ENCODE measurements around the gene RALGPS2.

The RALGPS2 gene

DNA sequence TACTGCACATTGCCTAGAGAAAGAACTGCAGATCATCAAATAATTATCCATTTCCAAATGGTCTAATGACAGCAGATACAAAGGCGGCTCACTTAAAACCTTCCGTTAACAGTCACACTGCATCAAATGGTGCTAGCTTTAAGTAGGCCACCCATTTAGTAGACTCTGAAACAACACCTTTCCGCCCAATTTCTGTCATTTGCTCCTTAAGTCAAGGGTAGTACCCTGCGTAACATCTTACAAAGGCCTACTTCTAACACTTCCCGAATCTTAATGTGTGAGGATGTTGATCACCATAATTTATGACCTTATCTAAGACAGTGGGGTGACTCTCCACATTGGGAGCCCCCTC is 692 bp upstream of the RALGPS2 start:
- ATAC-seq, result no peak
- TF ChIP-seq ZFP3 (CRISPR knock-in tag; IDR thresholded peaks at IDR 0.05) (no peak), ARNTL (CRISPR knock-in tag; IDR thresholded peaks at IDR 0.05; ENCODE audit: borderline replicate concordance, low read depth) (no peak), ZC3H10 (CRISPR knock-in tag; IDR thresholded peaks at IDR 0.05) (no peak), OSR1 (CRISPR knock-in tag; IDR thresholded peaks at IDR 0.05) (no peak), ZFP30 (CRISPR knock-in tag; IDR thresholded peaks at IDR 0.05) (no peak), ISL1 (CRISPR knock-in tag; IDR thresholded peaks at IDR 0.05) (no peak), GLIS3 (CRISPR knock-in tag; IDR thresholded peaks at IDR 0.05) (no peak), ZNF8 (CRISPR knock-in tag; IDR thresholded peaks at IDR 0.05) (no peak), TOX (CRISPR knock-in tag; IDR thresholded peaks at IDR 0.05; ENCODE audit: borderline replicate concordance) (no peak), RARB (CRISPR knock-in tag; IDR thresholded peaks at IDR 0.05) (no peak), ZNF565 (CRISPR knock-in tag; conservative IDR thresholded peaks at IDR 0.05; ENCODE audit: low read depth) (no peak)
- TF ChIP-seq, protein P1, sequence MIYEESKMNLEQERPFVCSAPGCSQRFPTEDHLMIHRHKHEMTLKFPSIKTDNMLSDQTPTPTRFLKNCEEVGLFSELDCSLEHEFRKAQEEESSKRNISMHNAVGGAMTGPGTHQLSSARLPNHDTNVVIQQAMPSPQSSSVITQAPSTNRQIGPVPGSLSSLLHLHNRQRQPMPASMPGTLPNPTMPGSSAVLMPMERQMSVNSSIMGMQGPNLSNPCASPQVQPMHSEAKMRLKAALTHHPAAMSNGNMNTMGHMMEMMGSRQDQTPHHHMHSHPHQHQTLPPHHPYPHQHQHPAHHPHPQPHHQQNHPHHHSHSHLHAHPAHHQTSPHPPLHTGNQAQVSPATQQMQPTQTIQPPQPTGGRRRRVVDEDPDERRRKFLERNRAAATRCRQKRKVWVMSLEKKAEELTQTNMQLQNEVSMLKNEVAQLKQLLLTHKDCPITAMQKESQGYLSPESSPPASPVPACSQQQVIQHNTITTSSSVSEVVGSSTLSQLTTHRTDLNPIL (CRISPR knock-in tag; IDR thresholded peaks at IDR 0.05; ENCODE audit: low read depth), result no peak
- TF ChIP-seq, protein P2, sequence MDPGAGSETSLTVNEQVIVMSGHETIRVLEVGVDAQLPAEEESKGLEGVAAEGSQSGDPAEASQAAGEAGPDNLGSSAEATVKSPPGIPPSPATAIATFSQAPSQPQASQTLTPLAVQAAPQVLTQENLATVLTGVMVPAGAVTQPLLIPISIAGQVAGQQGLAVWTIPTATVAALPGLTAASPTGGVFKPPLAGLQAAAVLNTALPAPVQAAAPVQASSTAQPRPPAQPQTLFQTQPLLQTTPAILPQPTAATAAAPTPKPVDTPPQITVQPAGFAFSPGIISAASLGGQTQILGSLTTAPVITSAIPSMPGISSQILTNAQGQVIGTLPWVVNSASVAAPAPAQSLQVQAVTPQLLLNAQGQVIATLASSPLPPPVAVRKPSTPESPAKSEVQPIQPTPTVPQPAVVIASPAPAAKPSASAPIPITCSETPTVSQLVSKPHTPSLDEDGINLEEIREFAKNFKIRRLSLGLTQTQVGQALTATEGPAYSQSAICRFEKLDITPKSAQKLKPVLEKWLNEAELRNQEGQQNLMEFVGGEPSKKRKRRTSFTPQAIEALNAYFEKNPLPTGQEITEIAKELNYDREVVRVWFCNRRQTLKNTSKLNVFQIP (CRISPR knock-in tag; IDR thresholded peaks at IDR 0.05; ENCODE audit: borderline replicate concordance, low read depth), result no peak
- TF ChIP-seq, protein P3, sequence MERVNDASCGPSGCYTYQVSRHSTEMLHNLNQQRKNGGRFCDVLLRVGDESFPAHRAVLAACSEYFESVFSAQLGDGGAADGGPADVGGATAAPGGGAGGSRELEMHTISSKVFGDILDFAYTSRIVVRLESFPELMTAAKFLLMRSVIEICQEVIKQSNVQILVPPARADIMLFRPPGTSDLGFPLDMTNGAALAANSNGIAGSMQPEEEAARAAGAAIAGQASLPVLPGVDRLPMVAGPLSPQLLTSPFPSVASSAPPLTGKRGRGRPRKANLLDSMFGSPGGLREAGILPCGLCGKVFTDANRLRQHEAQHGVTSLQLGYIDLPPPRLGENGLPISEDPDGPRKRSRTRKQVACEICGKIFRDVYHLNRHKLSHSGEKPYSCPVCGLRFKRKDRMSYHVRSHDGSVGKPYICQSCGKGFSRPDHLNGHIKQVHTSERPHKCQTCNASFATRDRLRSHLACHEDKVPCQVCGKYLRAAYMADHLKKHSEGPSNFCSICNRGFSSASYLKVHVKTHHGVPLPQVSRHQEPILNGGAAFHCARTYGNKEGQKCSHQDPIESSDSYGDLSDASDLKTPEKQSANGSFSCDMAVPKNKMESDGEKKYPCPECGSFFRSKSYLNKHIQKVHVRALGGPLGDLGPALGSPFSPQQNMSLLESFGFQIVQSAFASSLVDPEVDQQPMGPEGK (CRISPR knock-in tag; IDR thresholded peaks at IDR 0.05; ENCODE audit: borderline replicate concordance), result no peak

DNA sequence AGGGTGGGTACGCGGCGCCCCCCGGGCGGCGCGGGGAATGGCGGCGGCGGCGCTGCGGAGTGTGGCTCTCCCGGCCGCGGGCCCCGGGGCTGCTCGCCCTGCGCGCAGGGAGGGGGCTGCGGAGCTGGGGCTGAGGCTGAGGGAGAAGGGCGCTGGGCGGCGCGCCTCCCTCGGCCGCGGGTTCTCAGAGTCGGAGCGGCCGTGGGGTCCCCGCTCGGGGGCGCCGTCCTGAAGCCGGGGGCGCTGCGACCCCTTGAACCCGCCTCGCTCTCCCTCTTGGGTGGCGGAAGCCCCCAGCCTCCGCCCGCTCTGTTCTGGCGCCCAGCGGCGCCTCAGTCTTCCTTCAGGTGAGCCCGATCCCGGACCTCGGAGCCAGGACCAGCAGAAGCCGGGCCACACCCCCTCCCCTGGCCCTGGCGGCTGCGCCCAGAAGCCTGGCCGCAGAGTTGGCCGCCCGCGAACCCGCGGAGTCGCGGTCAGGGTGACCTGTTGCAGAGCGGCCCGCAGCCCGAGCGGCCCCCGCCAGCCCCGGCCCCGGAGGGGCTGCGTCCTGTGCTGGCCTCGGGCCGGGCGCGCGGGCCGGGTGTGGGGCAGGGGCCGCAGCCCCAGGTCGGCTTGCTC is 532 bp downstream of the RALGPS2 start:
- peak; percentile 67 for ATAC-seq
- TF ChIP-seq, protein P3 (CRISPR knock-in tag; IDR thresholded peaks at IDR 0.05; ENCODE audit: borderline replicate concordance), result no peak
- TF ChIP-seq CSDC2 (CRISPR knock-in tag; IDR thresholded peaks at IDR 0.05), result no peak
- no peak for TF ChIP-seq PPARA (CRISPR knock-in tag; IDR thresholded peaks at IDR 0.05; ENCODE audit: borderline replicate concordance)
- no peak for TF ChIP-seq TCF4 (CRISPR knock-in tag; IDR thresholded peaks at IDR 0.05; ENCODE audit: borderline replicate concordance)
- no peak for TF ChIP-seq SNAI2 (CRISPR knock-in tag; IDR thresholded peaks at IDR 0.05)
- TF ChIP-seq, protein P1 (CRISPR knock-in tag; IDR thresholded peaks at IDR 0.05; ENCODE audit: low read depth), result no peak
- TF ChIP-seq ARNTL (CRISPR knock-in tag; IDR thresholded peaks at IDR 0.05; ENCODE audit: borderline replicate concordance, low read depth), result no peak
- TF ChIP-seq BACH2 (CRISPR knock-in tag; IDR thresholded peaks at IDR 0.05; ENCODE audit: borderline replicate concordance), result no peak
- TF ChIP-seq ZC3H10 (CRISPR knock-in tag; IDR thresholded peaks at IDR 0.05), result no peak
- TF ChIP-seq RARB (CRISPR knock-in tag; IDR thresholded peaks at IDR 0.05), result no peak
- TF ChIP-seq, protein P4, sequence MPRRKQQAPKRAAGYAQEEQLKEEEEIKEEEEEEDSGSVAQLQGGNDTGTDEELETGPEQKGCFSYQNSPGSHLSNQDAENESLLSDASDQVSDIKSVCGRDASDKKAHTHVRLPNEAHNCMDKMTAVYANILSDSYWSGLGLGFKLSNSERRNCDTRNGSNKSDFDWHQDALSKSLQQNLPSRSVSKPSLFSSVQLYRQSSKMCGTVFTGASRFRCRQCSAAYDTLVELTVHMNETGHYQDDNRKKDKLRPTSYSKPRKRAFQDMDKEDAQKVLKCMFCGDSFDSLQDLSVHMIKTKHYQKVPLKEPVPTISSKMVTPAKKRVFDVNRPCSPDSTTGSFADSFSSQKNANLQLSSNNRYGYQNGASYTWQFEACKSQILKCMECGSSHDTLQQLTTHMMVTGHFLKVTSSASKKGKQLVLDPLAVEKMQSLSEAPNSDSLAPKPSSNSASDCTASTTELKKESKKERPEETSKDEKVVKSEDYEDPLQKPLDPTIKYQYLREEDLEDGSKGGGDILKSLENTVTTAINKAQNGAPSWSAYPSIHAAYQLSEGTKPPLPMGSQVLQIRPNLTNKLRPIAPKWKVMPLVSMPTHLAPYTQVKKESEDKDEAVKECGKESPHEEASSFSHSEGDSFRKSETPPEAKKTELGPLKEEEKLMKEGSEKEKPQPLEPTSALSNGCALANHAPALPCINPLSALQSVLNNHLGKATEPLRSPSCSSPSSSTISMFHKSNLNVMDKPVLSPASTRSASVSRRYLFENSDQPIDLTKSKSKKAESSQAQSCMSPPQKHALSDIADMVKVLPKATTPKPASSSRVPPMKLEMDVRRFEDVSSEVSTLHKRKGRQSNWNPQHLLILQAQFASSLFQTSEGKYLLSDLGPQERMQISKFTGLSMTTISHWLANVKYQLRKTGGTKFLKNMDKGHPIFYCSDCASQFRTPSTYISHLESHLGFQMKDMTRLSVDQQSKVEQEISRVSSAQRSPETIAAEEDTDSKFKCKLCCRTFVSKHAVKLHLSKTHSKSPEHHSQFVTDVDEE (CRISPR knock-in tag; IDR thresholded peaks at IDR 0.05), result no peak
- no peak for TF ChIP-seq GLIS3 (CRISPR knock-in tag; IDR thresholded peaks at IDR 0.05)
- no peak for TF ChIP-seq ZNF70 (CRISPR knock-in tag; IDR thresholded peaks at IDR 0.05)
- TF ChIP-seq ESRRG (CRISPR knock-in tag; IDR thresholded peaks at IDR 0.05), result no peak
- TF ChIP-seq ZFP3 (CRISPR knock-in tag; IDR thresholded peaks at IDR 0.05), result no peak
- TF ChIP-seq TOX (CRISPR knock-in tag; IDR thresholded peaks at IDR 0.05; ENCODE audit: borderline replicate concordance), result no peak
